Neural crest cell (in vitro differentiated cells): ENCODE data around the gene DNAAF1. TPM values are rescaled to one million over a fixed set of nuclear protein-coding genes. Genes with fewer than 3 reads are reported as not detected.
A peak's percentile ranks its signal among the peaks of the same experiment; 100 is the strongest.

Experiments
- DNase-seq: peaks from one replicate; pipeline ENCODE4 v3.0.0; 2021; ENCODE audit warnings: low read depth, mixed read lengths, low spot score
- H3K27ac Mint-ChIP-seq: one replicate; pipeline ENCODE4 v1.8.0; 2021; ENCODE audit warnings: mild to moderate bottlenecking, mixed read lengths; ENCODE audit not compliant: unreplicated experiment
- H3K27me3 Mint-ChIP-seq: 2 replicates; pipeline ENCODE4 v1.8.0; 2021; ENCODE audit warnings: low read depth, mild to moderate bottlenecking, mixed read lengths
- H3K36me3 Mint-ChIP-seq: 2 replicates; pipeline ENCODE4 v1.8.0; 2021; ENCODE audit warnings: low read depth, mild to moderate bottlenecking, mixed read lengths
- H3K4me1 Mint-ChIP-seq: 2 replicates; pipeline ENCODE4 v1.8.0; 2021; ENCODE audit warnings: mixed read lengths
- H3K4me3 Mint-ChIP-seq: one replicate; pipeline ENCODE4 v1.8.0; 2021; ENCODE audit warnings: mild to moderate bottlenecking, mixed read lengths
- H3K9me3 Mint-ChIP-seq: 2 replicates; pipeline ENCODE4 v1.8.0; 2021; ENCODE audit warnings: mixed read lengths
- total RNA-seq: library from RNA; stranded (reverse); gene quantifications from 2 replicates; pipeline ENCODE4 v1.2.1, GENCODE V29; 2021
- TF ChIP-seq, protein P1 (sequence below): fragments of 200-600 bp; sonication (generic); conservative IDR thresholded peaks from 2 replicates; pipeline ENCODE4 v1.5.0; 2021; ENCODE audit warnings: antibody characterized with exemption, mild to moderate bottlenecking

Gene DNAAF1
- total RNA-seq, 1 donor from 2014 or later, result 0.35 TPM

DNA sequence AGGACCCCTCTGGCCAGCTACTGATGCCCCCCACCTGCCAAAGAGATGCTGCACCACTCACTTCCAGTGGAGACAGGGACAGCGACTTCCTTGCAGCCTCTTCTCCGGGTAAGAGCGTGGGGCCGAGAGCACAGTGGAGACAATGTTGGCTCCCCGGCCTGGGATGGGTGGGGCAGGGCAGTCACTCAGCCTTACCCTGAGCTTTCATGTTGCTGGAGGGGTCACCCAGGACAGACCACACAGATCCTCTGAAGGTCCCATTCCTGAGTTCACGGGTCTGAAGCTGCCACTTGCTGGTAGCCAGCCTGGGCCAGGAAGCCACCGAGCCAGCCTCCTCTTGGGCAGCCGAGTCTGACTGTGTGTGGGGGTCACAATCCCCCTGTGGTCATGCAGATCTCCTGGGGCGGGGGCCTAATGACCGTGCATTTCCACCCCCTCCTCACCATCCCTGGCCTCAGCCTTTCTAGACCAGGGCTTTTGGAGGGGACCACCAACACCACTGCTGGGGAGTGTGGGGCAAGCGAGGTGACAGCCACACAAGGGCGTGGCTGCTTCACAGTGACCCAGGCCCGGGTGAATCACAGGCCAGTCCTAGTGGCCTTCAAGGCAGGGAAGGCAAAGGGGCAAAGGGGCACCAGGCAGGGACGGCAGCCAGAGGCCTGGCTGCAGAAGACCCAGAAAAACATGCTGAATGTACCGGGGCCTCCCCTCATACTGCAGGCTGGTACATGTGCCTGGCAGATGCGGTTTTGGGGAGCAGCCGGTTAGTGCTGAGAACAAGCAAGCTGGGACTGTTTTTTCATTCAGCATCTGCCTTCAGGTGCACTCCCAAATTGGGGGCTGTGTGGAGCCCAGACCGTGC is 31.3 kb downstream of the DNAAF1 start:
- no peak for DNase-seq
- no peak overlapping the region for H3K4me3 Mint-ChIP-seq
- H3K9me3 Mint-ChIP-seq, result no peaks in the 10 kb centered on the region
- peaks cover 17% of the 10 kb centered on the region for H3K4me1 Mint-ChIP-seq
- no peak overlapping the region for H3K27ac Mint-ChIP-seq
- TF ChIP-seq, protein P1, sequence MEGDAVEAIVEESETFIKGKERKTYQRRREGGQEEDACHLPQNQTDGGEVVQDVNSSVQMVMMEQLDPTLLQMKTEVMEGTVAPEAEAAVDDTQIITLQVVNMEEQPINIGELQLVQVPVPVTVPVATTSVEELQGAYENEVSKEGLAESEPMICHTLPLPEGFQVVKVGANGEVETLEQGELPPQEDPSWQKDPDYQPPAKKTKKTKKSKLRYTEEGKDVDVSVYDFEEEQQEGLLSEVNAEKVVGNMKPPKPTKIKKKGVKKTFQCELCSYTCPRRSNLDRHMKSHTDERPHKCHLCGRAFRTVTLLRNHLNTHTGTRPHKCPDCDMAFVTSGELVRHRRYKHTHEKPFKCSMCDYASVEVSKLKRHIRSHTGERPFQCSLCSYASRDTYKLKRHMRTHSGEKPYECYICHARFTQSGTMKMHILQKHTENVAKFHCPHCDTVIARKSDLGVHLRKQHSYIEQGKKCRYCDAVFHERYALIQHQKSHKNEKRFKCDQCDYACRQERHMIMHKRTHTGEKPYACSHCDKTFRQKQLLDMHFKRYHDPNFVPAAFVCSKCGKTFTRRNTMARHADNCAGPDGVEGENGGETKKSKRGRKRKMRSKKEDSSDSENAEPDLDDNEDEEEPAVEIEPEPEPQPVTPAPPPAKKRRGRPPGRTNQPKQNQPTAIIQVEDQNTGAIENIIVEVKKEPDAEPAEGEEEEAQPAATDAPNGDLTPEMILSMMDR, result no peak
- H3K36me3 Mint-ChIP-seq, result no peaks in the 10 kb centered on the region
- H3K27me3 Mint-ChIP-seq, result peaks cover 2% of the 10 kb centered on the region

DNA sequence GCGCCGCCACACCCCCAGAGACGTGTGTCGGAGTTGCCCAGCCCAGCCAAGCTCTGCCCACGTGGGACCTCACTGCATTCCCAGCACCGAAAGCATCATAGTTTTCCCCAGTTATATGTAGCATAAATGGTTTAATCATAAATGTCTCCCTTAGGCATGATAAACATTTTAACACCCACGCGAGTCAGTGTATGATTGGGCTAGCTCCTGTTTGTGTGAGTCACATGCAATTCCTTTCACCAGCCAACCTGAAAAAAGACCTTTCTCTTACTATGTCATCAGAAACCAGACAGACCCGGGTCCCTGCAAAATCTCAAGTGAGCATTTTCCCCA is 32.6 kb downstream of the DNAAF1 start:
- H3K27ac Mint-ChIP-seq, result no peak overlapping the region
- H3K4me1 Mint-ChIP-seq, result peaks cover 17% of the 10 kb centered on the region
- no peaks in the 10 kb centered on the region for H3K9me3 Mint-ChIP-seq
- H3K4me3 Mint-ChIP-seq, result peak overlapping the region; percentile 24
- TF ChIP-seq, protein P1, result no peak
- peaks cover 2% of the 10 kb centered on the region for H3K27me3 Mint-ChIP-seq
- no peak for DNase-seq
- peaks cover 2% of the 10 kb centered on the region for H3K36me3 Mint-ChIP-seq

DNA sequence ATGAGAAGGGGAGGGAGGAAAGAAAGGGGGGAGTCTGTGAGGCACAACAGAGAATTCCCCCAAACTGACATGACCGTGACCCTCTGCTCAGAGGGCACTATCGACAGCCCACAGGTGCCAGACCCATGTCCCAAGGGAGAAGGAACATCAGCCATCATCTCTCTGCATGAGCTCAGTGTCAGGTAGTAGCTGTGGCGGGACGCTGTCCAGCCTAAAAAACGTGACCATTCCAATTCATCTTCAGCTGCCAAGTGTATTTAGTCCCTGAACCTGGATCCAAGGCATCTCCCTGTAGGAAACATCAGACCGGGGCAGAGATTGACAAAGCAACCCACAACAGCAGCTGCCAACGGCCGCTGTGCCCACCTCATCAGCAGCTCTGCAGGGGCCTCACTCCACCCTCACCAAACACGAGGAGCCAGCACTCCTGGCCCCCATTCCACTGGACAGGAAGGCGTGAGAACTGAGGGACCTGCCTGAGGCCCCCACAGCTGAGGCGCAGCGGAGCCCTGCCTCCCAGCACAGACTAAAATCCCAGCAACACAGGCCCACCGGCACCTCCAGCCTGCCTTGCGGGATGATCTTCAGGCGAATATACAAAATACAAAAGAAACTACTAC is 33.1 kb downstream of the DNAAF1 start:
- no peak overlapping the region for H3K27ac Mint-ChIP-seq
- peak overlapping the region; percentile 24 for H3K4me3 Mint-ChIP-seq
- peaks cover 4% of the 10 kb centered on the region for H3K36me3 Mint-ChIP-seq
- peaks cover 17% of the 10 kb centered on the region for H3K4me1 Mint-ChIP-seq
- no peak for DNase-seq
- peaks cover 2% of the 10 kb centered on the region for H3K27me3 Mint-ChIP-seq
- TF ChIP-seq, protein P1, result no peak
- H3K9me3 Mint-ChIP-seq, result no peaks in the 10 kb centered on the region

DNA sequence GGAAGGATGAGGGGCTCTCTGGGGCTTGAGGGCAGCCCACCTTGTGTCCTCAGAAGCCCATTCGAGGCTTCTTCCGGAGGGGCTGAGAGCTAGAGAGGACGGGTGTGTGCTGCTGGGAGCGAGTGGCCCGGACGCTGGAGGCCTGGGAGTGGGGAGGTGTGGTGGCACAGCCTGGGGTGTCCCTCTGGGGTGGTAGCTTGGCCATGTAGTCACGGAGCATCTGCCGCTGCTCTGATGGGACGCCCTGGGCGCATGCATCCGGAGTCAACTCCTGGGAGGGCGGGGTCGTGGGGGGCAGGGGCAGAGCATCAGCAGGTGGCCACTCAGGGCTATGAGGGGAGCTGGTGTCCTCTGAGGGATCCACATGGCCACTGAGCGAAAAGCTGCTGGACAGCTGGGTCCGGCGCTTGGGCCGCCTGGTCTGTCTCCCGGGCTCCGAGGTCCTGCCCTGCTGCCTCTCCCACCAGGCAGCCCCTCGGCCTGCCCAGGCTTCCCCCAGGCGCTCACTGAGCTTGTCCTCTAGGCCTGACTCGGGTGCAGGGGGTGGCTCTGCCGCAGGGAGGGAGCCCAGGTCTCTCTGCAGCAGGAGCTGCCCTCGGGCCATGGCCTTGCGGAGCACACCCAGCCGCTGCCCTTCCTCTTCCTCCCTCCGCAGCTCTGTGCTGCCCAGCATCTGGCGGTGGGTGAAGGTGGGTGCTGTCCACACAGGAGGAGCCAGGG is 33.9 kb downstream of the DNAAF1 start:
- no peaks in the 10 kb centered on the region for H3K9me3 Mint-ChIP-seq
- DNase-seq, result no peak
- H3K27ac Mint-ChIP-seq, result no peak overlapping the region
- H3K27me3 Mint-ChIP-seq, result peaks cover 2% of the 10 kb centered on the region
- peaks cover 4% of the 10 kb centered on the region for H3K36me3 Mint-ChIP-seq
- peaks cover 17% of the 10 kb centered on the region for H3K4me1 Mint-ChIP-seq
- H3K4me3 Mint-ChIP-seq, result no peak overlapping the region
- TF ChIP-seq, protein P1, result no peak

DNA sequence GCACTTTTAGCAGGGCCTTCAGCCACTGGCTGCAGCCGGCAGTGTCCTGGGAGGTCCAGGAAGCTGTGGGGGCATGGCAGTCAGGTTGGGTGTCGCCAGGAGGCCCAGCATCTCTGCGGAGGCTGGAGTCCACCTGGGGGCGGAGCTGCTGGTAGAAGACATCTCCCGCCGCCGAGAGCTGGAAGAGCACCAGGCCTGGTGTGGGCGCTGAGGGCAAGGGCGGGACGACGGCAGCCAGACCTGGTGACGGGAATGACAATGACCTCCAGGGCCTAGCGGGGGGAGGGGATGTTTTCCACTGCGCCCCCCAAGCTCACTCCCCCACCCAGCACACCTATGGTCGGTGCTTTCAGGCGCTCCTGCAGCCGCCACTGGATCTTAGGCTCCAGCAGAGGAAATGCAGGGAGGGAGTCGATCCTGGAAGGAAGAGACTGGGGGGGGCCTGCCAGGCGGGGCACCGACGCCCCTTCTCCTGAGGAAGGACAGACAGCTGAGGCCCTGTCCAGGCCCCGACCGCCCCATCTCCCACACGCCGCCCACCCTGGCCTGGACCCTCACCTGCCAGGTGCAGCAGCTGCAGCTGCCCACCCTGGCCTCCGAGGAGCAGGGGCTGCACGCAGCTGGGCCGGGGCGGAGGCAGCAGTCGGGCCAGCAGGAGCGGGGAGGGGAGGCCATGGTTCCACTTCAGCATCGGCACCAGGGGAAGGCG is 34.7 kb downstream of the DNAAF1 start:
- Mint-ChIP-seq H3K27ac (no peak overlapping the region), H3K27me3 (no peaks in the 10 kb centered on the region), H3K36me3 (peaks cover 4% of the 10 kb centered on the region), H3K4me1 (peaks cover 17% of the 10 kb centered on the region), H3K4me3 (no peak overlapping the region), H3K9me3 (no peaks in the 10 kb centered on the region)
- DNase-seq, result no peak
- TF ChIP-seq, protein P1, result no peak
